ENCODE data around the gene INCA1. TPM values are rescaled to one million over a fixed set of nuclear protein-coding genes. Genes with fewer than 3 reads are reported as not detected.
A peak's percentile ranks its signal among the peaks of the same experiment; 100 is the strongest.

INCA1 gene
- total and polyA plus RNA-seq, 2 of the 8 experiments (the other 6 are each of a cell fraction or from before 2014, with no cell fraction given), result 0.89 to 1.4 TPM

DNA sequence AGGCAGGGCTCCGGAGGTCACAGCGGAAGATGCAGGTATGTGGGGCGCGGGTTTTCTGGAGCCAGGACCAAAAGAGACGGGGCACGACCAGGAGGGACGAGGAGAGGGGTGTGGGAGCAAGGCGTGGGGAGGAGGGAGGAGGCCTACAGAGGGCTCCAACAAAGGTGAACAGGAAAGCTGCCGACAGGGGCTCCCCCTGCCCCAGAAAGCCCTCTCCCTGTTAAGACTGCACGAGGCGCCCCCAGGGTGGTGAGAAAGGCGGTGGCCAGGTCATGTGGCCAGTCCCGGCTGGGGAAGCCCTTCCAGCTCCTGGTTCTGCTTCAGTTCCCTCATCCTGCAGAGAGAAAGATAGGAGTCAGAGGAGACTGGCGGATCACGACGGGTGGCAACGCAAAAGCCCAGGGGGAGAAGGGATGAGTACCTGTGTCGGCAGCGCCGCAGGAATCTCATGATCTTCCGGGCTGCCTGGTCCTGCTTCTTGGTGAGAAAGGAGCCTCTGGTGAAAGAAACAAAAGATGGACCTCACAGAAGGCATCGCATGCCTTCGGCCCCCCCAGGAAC lies 28.8 kb downstream of the INCA1 start (continued):
- no peak for TF ChIP-seq CHD7 (IDR thresholded peaks at IDR 0.05; ENCODE audit: insufficient replicate concordance, low read length)
- TF ChIP-seq SIN3A (conservative IDR thresholded peaks at IDR 0.05 in 1 of 2, IDR thresholded peaks at IDR 0.05 in 1 of 2; ENCODE audit: low read depth in 1 of 2, low read length in 2 of 2), result 0 out of 4 replicates have a peak, but pooled peaks of 1 of the 2 experiments have one; percentile 57
- peak; percentile 45 for TF ChIP-seq KDM4A (IDR thresholded peaks at IDR 0.05; ENCODE audit: low read depth, low read length, severe bottlenecking)
- TF ChIP-seq, protein P1, sequence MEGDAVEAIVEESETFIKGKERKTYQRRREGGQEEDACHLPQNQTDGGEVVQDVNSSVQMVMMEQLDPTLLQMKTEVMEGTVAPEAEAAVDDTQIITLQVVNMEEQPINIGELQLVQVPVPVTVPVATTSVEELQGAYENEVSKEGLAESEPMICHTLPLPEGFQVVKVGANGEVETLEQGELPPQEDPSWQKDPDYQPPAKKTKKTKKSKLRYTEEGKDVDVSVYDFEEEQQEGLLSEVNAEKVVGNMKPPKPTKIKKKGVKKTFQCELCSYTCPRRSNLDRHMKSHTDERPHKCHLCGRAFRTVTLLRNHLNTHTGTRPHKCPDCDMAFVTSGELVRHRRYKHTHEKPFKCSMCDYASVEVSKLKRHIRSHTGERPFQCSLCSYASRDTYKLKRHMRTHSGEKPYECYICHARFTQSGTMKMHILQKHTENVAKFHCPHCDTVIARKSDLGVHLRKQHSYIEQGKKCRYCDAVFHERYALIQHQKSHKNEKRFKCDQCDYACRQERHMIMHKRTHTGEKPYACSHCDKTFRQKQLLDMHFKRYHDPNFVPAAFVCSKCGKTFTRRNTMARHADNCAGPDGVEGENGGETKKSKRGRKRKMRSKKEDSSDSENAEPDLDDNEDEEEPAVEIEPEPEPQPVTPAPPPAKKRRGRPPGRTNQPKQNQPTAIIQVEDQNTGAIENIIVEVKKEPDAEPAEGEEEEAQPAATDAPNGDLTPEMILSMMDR (IDR thresholded peaks at IDR 0.05; ENCODE audit: control extremely low read depth in 1 of 3, insufficient read depth in 1 of 3, low read depth in 1 of 3, low read length in 3 of 3), result no peak
- peak; percentile 49 for TF ChIP-seq SAP30 (IDR thresholded peaks at IDR 0.05; ENCODE audit: insufficient read depth, insufficient replicate concordance, low read length)
- TF ChIP-seq POLR2A (IDR thresholded peaks at IDR 0.05; ENCODE audit: control extremely low read depth in 1 of 2, low read depth in 2 of 2, low read length in 2 of 2), result peak; percentile 28 to 39; a peak in 2 of 3 replicates

Data from H1 (cell line).